PC-9 (cell line): ENCODE data around the gene KCTD6.
"Not testable (repeated sequence)": the region's sequence is repeated elsewhere in the genome, so short reads cannot be mapped to it uniquely, and the experiment has no call there.

Experiments used
- CTCF ChIP-seq: fragments of 200-600 bp; sonication (generic); conservative IDR thresholded peaks from 2 replicates; pipeline ENCODE4 v1.6.1; 2017; ENCODE audit warnings: mixed run types, antibody characterized with exemption, mild to moderate bottlenecking, moderate library complexity
- EZH2 ChIP-seq: fragments of 200-600 bp; sonication (generic); IDR thresholded peaks from 2 replicates; pipeline ENCODE4 v1.8.0; 2017; ENCODE audit warnings: antibody characterized with exemption, low read depth

GRCh38 chr3:58527440-58527839, 35.5 kb downstream of the KCTD6 start:
- not testable (repeated sequence) for TF ChIP-seq CTCF, EZH2
